ENCODE results near the gene CDK14.

Gene CDK14

GRCh38 chr7:90595801-90596670 lies at the start of gene CDK14:
Gene CDK14, plus strand, starts transcription at chr7:90596321. Its CDS starts 307 bp downstream, at chr7:90596628.
- peak; percentile 71 to 94 (median 93) for DNase-seq

GRCh38 chr7:90551036-90551435 lies 45.1 kb upstream of the CDK14 start:
- peak in 2 of 3 experiments; percentile 5 to 43 for DNase-seq

- DNase-seq, result peak in 2 of 3 experiments; percentile 5 to 11
These were observed 43.6 kb upstream of the CDK14 start for GRCh38 chr7:90552521-90552920.

GRCh38 chr7:90560730-90561129 lies 35.4 kb upstream of the CDK14 start:
- no peak for DNase-seq

GRCh38 chr7:90563286-90563685 lies 32.8 kb upstream of the CDK14 start:
- peak in 1 of 3 experiments; percentile 13 for DNase-seq

GRCh38 chr7:90564455-90564854 lies 31.7 kb upstream of the CDK14 start:
- DNase-seq, result no peak

GRCh38 chr7:90568213-90568612 lies 27.9 kb upstream of the CDK14 start:
- DNase-seq, result no peak

- DNase-seq, result peak in 1 of 3 experiments; percentile 17
These were observed 26.8 kb upstream of the CDK14 start for GRCh38 chr7:90569368-90569767.

- peak in 1 of 3 experiments; percentile 31 for DNase-seq
These were observed 25.7 kb upstream of the CDK14 start for GRCh38 chr7:90570373-90570959.

- DNase-seq, result no peak
These were observed 21.8 kb upstream of the CDK14 start for GRCh38 chr7:90574146-90574819.

GRCh38 chr7:90574820-90575187 lies 21.3 kb upstream of the CDK14 start:
- DNase-seq, result no peak

- peak in 1 of 3 experiments; percentile 31 for DNase-seq
These were observed 16.9 kb upstream of the CDK14 start for GRCh38 chr7:90579181-90579688.

GRCh38 chr7:90580051-90580450 lies 16.1 kb upstream of the CDK14 start:
- DNase-seq, result no peak

- DNase-seq, result no peak
These were observed 14.0 kb upstream of the CDK14 start for GRCh38 chr7:90582164-90582563.

- DNase-seq, result no peak
These were observed 11.7 kb upstream of the CDK14 start for GRCh38 chr7:90584378-90584777.

GRCh38 chr7:90586091-90586490 lies 10.0 kb upstream of the CDK14 start:
- no peak for DNase-seq

GRCh38 chr7:90587766-90588165 lies 8.4 kb upstream of the CDK14 start:
- DNase-seq, result no peak

GRCh38 chr7:90592033-90592432 lies 4.1 kb upstream of the CDK14 start:
- DNase-seq, result no peak

GRCh38 chr7:90593205-90593604 lies 2.9 kb upstream of the CDK14 start:
- DNase-seq, result no peak

- peak in 2 of 3 experiments; percentile 42 to 70 for DNase-seq
These were observed 1.3 kb upstream of the CDK14 start for GRCh38 chr7:90594751-90595317.

- DNase-seq, result peak in 2 of 3 experiments; percentile 83
These were observed 750 bp upstream of the CDK14 start for GRCh38 chr7:90595342-90595800.

GRCh38 chr7:90596671-90597562 lies 796 bp downstream of the CDK14 start:
- peak; percentile 12 to 78 (median 75) for DNase-seq

Measured in NCI-H1417 (cell line).